Endodermal cell (in vitro differentiated cells): ENCODE data around the gene UNC13B. TPM values are rescaled to one million over a fixed set of nuclear protein-coding genes. Genes with fewer than 3 reads are reported as not detected.

ENCODE experiments used
- DNase-seq: peaks from one replicate; pipeline ENCODE4 v3.0.0-alpha.2; 2017
- H3K27ac ChIP-seq: 2 replicates; pipeline ENCODE4 v1.5.1; 2013; ENCODE audit warnings: mild to moderate bottlenecking, low read depth, low read length, moderate library complexity
- H3K27me3 ChIP-seq: 2 replicates; pipeline ENCODE4 v1.6.1; 2013; ENCODE audit warnings: mild to moderate bottlenecking, low read length, moderate library complexity; ENCODE audit not compliant: insufficient read depth, control insufficient read depth, poor library complexity, severe bottlenecking
- H3K36me3 ChIP-seq: 2 replicates; pipeline ENCODE4 v1.7.0; 2013; ENCODE audit warnings: mild to moderate bottlenecking, low read length, moderate library complexity; ENCODE audit not compliant: control insufficient read depth, insufficient read depth
- H3K4me1 ChIP-seq: one replicate; pipeline ENCODE4 v1.7.0; 2013; ENCODE audit warnings: low read length; ENCODE audit not compliant: control insufficient read depth, insufficient read depth
- H3K4me3 ChIP-seq: 2 replicates; pipeline ENCODE4 v1.5.1; 2013; ENCODE audit warnings: mild to moderate bottlenecking, low read length, moderate library complexity
- H3K9ac ChIP-seq: 2 replicates; pipeline ENCODE4 v1.6.1; 2013; ENCODE audit warnings: mild to moderate bottlenecking, low read length, moderate library complexity; ENCODE audit not compliant: poor library complexity, severe bottlenecking; ENCODE audit errors: extremely low read depth
- H3K9me3 ChIP-seq: 2 replicates; pipeline ENCODE4 v1.6.1; 2013; ENCODE audit warnings: mild to moderate bottlenecking, low read length, moderate library complexity; ENCODE audit not compliant: control insufficient read depth
- H3K27ac Mint-ChIP-seq: 2 replicates; pipeline ENCODE4 v1.8.0; 2020; ENCODE audit warnings: mixed read lengths
- H3K27me3 Mint-ChIP-seq: 2 replicates; pipeline ENCODE4 v1.8.0; 2021; ENCODE audit warnings: mild to moderate bottlenecking, mixed read lengths; ENCODE audit not compliant: insufficient read depth
- H3K36me3 Mint-ChIP-seq: 2 replicates; pipeline ENCODE4 v1.8.0; 2020; ENCODE audit warnings: low read depth, mixed read lengths
- H3K4me1 Mint-ChIP-seq: 2 replicates; pipeline ENCODE4 v1.8.0; 2020; ENCODE audit warnings: mixed read lengths
- H3K4me3 Mint-ChIP-seq: 2 replicates; pipeline ENCODE4 v1.8.0; 2020; ENCODE audit warnings: mild to moderate bottlenecking, moderate library complexity, mixed read lengths
- H3K9me3 Mint-ChIP-seq: 2 replicates; pipeline ENCODE4 v1.8.0; 2020; ENCODE audit warnings: mild to moderate bottlenecking, mixed read lengths
- CTCF ChIP-seq: fragments of 200-600 bp; sonication (generic); conservative IDR thresholded peaks from 2 replicates; pipeline ENCODE4 v1.5.0; 2021; ENCODE audit warnings: antibody characterized with exemption, mild to moderate bottlenecking
- WGBS, 2 experiments: methylation state at CpG; one replicate each; pipeline versions ENCODE4 v1.1.5 to v1.1.7; 2013; ENCODE audit warnings: missing lambda C conversion rate in 2 of 2, mixed read lengths in 1 of 2; ENCODE audit not compliant: insufficient coverage in 1 of 2, insufficient read length in 1 of 2; 5-methylcytosine and 5-hydroxymethylcytosine counted together
- total RNA-seq, 2 donors: library from RNA; stranded (reverse); fragmentation: NEBNext Ultra II Directional in 1 of 2; extraction: Animal tissue kit (Norgen Biotek cat#: 25700) in 1 of 2; gene quantifications; 2 replicates in 1 of 2; 3 replicates in 1 of 2; pipeline ENCODE4 v1.2.1, GENCODE V29; 2021

UNC13B gene
- total RNA-seq, 2 donors from 2014 or later: 53.9 to 57.2 TPM

GRCh38 chr9:35324966-35325365, 163.2 kb downstream of the UNC13B start:
- H3K27me3 Mint-ChIP-seq: no peaks in the 10 kb centered on the region
- 81% methylated on average over 3 of the region's 3 CpGs; no CpG with 5 or more reads in 1 of the 2 experiments for WGBS, 2 experiments
- H3K36me3 Mint-ChIP-seq: peaks cover 14% of the 10 kb centered on the region
- Histone ChIP-seq H3K27me3 (no peaks in the 10 kb centered on the region), H3K36me3 (no peaks in the 10 kb centered on the region), H3K4me1 (no peaks in the 10 kb centered on the region), H3K4me3 (no peak overlapping the region), H3K9ac (no peak overlapping the region), H3K9me3 (no peaks in the 10 kb centered on the region), H3K27ac (no peak overlapping the region)
- no peaks in the 10 kb centered on the region for H3K9me3 Mint-ChIP-seq
- H3K4me1 Mint-ChIP-seq: no peaks in the 10 kb centered on the region
- DNase-seq: no peak
- no peak overlapping the region for H3K4me3 Mint-ChIP-seq
- H3K27ac Mint-ChIP-seq: no peak overlapping the region
- TF ChIP-seq CTCF: no peak

- H3K4me3 Mint-ChIP-seq: no peak overlapping the region
- no peak overlapping the region for H3K4me3 ChIP-seq
- H3K9me3 ChIP-seq: no peaks in the 10 kb centered on the region
- no peaks in the 10 kb centered on the region for H3K9me3 Mint-ChIP-seq
- 77% methylated on average over 1 of the region's 1 CpG; no CpG with 5 or more reads in 1 of the 2 experiments for WGBS, 2 experiments
- H3K4me1 Mint-ChIP-seq: peaks cover 27% of the 10 kb centered on the region
- no peak for DNase-seq
- no peaks in the 10 kb centered on the region for H3K27me3 ChIP-seq
- no peak overlapping the region for H3K27ac ChIP-seq
- H3K36me3 Mint-ChIP-seq: peaks cover 9% of the 10 kb centered on the region
- TF ChIP-seq CTCF: no peak
- H3K27me3 Mint-ChIP-seq: no peaks in the 10 kb centered on the region
- no peaks in the 10 kb centered on the region for H3K36me3 ChIP-seq
- H3K4me1 ChIP-seq: peaks cover 23% of the 10 kb centered on the region
- no peak overlapping the region for H3K27ac Mint-ChIP-seq
- H3K9ac ChIP-seq: no peak overlapping the region
These were observed 171.7 kb downstream of the UNC13B start for GRCh38 chr9:35333551-35333950.

GRCh38 chr9:35335164-35335563, 173.4 kb downstream of the UNC13B start:
- Mint-ChIP-seq H3K36me3 (peaks cover 12% of the 10 kb centered on the region), H3K4me1 (peaks cover 27% of the 10 kb centered on the region), H3K9me3 (no peaks in the 10 kb centered on the region), H3K27me3 (no peaks in the 10 kb centered on the region), H3K4me3 (no peak overlapping the region), H3K27ac (no peak overlapping the region)
- TF ChIP-seq CTCF: no peak
- H3K36me3 ChIP-seq: no peaks in the 10 kb centered on the region
- no peak overlapping the region for H3K4me3 ChIP-seq
- H3K9ac ChIP-seq: no peak overlapping the region
- no peaks in the 10 kb centered on the region for H3K27me3 ChIP-seq
- H3K27ac ChIP-seq: no peak overlapping the region
- H3K9me3 ChIP-seq: no peaks in the 10 kb centered on the region
- H3K4me1 ChIP-seq: peaks cover 23% of the 10 kb centered on the region
- DNase-seq: no peak
